GM12891 (cell line): Measurements from ENCODE around the gene AJAP1.

Experiments used
- PAX5 ChIP-seq: IDR thresholded peaks from 2 replicates; pipeline ENCODE4 v1.6.1; 2011; ENCODE audit warnings: low read length, moderate library complexity, mild to moderate bottlenecking; ENCODE audit not compliant: insufficient read depth, severe bottlenecking
- POLR2AphosphoS5 ChIP-seq: IDR thresholded peaks from 2 replicates; pipeline ENCODE4 v1.6.1; 2011; ENCODE audit warnings: low read depth, low read length, control low read depth
- SPI1 ChIP-seq: IDR thresholded peaks from 2 replicates; pipeline ENCODE4 v1.6.1; 2011; ENCODE audit warnings: low read depth, low read length, control low read depth

GRCh38 chr1:4697801-4698200, 43.4 kb downstream of the AJAP1 start:
- no peak for TF ChIP-seq POLR2AphosphoS5
- TF ChIP-seq SPI1 = no peak
- no peak for TF ChIP-seq PAX5
